ENCODE data around the gene FGD4. TPM values are rescaled to one million over a fixed set of nuclear protein-coding genes. Genes with fewer than 3 reads are reported as not detected.

FGD4 gene
- total RNA-seq, 1 experiment from 2014 or later, result 37.4 TPM

GRCh38 chr12:32609966-32610365 lies 210.6 kb downstream of the FGD4 start:
- intact Hi-C loops (cut with micrococcal nuclease; ENCODE audit: unreplicated experiment), result no loop called here
- H3K27me3 Mint-ChIP-seq (ENCODE audit: unreplicated experiment), result no peaks in the 10 kb centered on the region
- H3K27ac Mint-ChIP-seq (ENCODE audit: unreplicated experiment), result no peak overlapping the region

GRCh38 chr12:32611986-32612385 lies 212.6 kb downstream of the FGD4 start:
- peaks cover 14% of the 10 kb centered on the region for H3K36me3 Mint-ChIP-seq (ENCODE audit: insufficient read depth, unreplicated experiment)
- H3K27ac Mint-ChIP-seq (ENCODE audit: unreplicated experiment), result no peak overlapping the region
- intact Hi-C loops (cut with micrococcal nuclease; ENCODE audit: unreplicated experiment), result no loop called here
- no peak overlapping the region for H3K4me3 Mint-ChIP-seq (ENCODE audit: low read depth, unreplicated experiment)
- H3K4me1 Mint-ChIP-seq (ENCODE audit: low read depth, unreplicated experiment), result no peaks in the 10 kb centered on the region
- H3K27me3 Mint-ChIP-seq (ENCODE audit: unreplicated experiment), result no peaks in the 10 kb centered on the region
- CTCF ChIA-PET, result no interaction called here
- BruUV-seq (replicated peaks), result no TSS peak
- no peaks in the 10 kb centered on the region for H3K9me3 Mint-ChIP-seq (ENCODE audit: low read depth, unreplicated experiment)
- TF ChIP-seq CTCF (IDR thresholded peaks at IDR 0.05; ENCODE audit: unreplicated experiment), result no peak
- no peak for DNase-seq

More at GRCh38 chr12:32609966-32610365, 210.6 kb downstream of the FGD4 start:
- Mint-ChIP-seq H3K4me3 (ENCODE audit: low read depth, unreplicated experiment) (no peak overlapping the region), H3K9me3 (ENCODE audit: low read depth, unreplicated experiment) (no peaks in the 10 kb centered on the region), H3K36me3 (ENCODE audit: insufficient read depth, unreplicated experiment) (peaks cover 10% of the 10 kb centered on the region), H3K4me1 (ENCODE audit: low read depth, unreplicated experiment) (peaks cover 17% of the 10 kb centered on the region)
- no peak for DNase-seq
- TF ChIP-seq CTCF (IDR thresholded peaks at IDR 0.05; ENCODE audit: unreplicated experiment), result no peak
- BruUV-seq (replicated peaks), result no TSS peak
- CTCF ChIA-PET, result no interaction called here

- TF ChIP-seq CTCF (IDR thresholded peaks at IDR 0.05; ENCODE audit: unreplicated experiment), result no peak
- H3K27ac Mint-ChIP-seq (ENCODE audit: unreplicated experiment), result no peak overlapping the region
- CTCF ChIA-PET, result no interaction called here
- no peaks in the 10 kb centered on the region for H3K9me3 Mint-ChIP-seq (ENCODE audit: low read depth, unreplicated experiment)
- H3K27me3 Mint-ChIP-seq (ENCODE audit: unreplicated experiment), result no peaks in the 10 kb centered on the region
- no peaks in the 10 kb centered on the region for H3K4me1 Mint-ChIP-seq (ENCODE audit: low read depth, unreplicated experiment)
- H3K4me3 Mint-ChIP-seq (ENCODE audit: low read depth, unreplicated experiment), result no peak overlapping the region
- intact Hi-C loops (cut with micrococcal nuclease; ENCODE audit: unreplicated experiment), result no loop called here
- BruUV-seq (replicated peaks), result no TSS peak
- DNase-seq, result no peak
- peaks cover 14% of the 10 kb centered on the region for H3K36me3 Mint-ChIP-seq (ENCODE audit: insufficient read depth, unreplicated experiment)
Measured at GRCh38 chr12:32612658-32613614, 213.6 kb downstream of the FGD4 start.

- no peak for DNase-seq
- no peak overlapping the region for H3K27ac Mint-ChIP-seq (ENCODE audit: unreplicated experiment)
- BruUV-seq (replicated peaks), result no TSS peak
- no peaks in the 10 kb centered on the region for H3K4me1 Mint-ChIP-seq (ENCODE audit: low read depth, unreplicated experiment)
- CTCF ChIA-PET, result no interaction called here
- H3K4me3 Mint-ChIP-seq (ENCODE audit: low read depth, unreplicated experiment), result no peak overlapping the region
- TF ChIP-seq CTCF (IDR thresholded peaks at IDR 0.05; ENCODE audit: unreplicated experiment), result no peak
- H3K9me3 Mint-ChIP-seq (ENCODE audit: low read depth, unreplicated experiment), result no peaks in the 10 kb centered on the region
- peaks cover 10% of the 10 kb centered on the region for H3K36me3 Mint-ChIP-seq (ENCODE audit: insufficient read depth, unreplicated experiment)
- intact Hi-C loops (cut with micrococcal nuclease; ENCODE audit: unreplicated experiment), result no loop called here
- no peaks in the 10 kb centered on the region for H3K27me3 Mint-ChIP-seq (ENCODE audit: unreplicated experiment)
Measured at GRCh38 chr12:32615441-32615840, 216.1 kb downstream of the FGD4 start.
